ENCODE data around the gene KDM2A. TPM values are rescaled to one million over a fixed set of nuclear protein-coding genes. Genes with fewer than 3 reads are reported as not detected.

Gene KDM2A
- total RNA-seq, 4 donors from 2014 or later, result 33.4 to 84.7 (median 64.8) TPM

GRCh38 chr11:67286621-67287333 is 167.7 kb downstream of the KDM2A start:
- Histone ChIP-seq H3K27me3 (no peaks in the 10 kb centered on the region), H3K27ac (peak overlapping the region; percentile 88 to 98 (median 95)), H3K4me1 (peaks cover 36 to 78% (median 43%) of the 10 kb centered on the region in 3 donors), H3K9me3 (no peaks in the 10 kb centered on the region), H3K4me3 (no peak overlapping the region), H3K36me3 (peaks cover 38 to 72% (median 49%) of the 10 kb centered on the region in 3 donors)
- intact Hi-C loops (cut with DNase I), result no loop called here
- 70 to 100% methylated on average over 1 to 3 of the region's 8 CpGs for WGBS, 2 donors
- no peak for DNase-seq
- peak in 1 of 4 donors; percentile 28 for TF ChIP-seq POLR2A (IDR thresholded peaks at IDR 0.05)
- TF ChIP-seq CTCF (IDR thresholded peaks at IDR 0.05), result no peak

- 65 to 67% methylated on average over 13 to 14 of the region's 14 CpGs for WGBS, 2 donors
- H3K4me1 ChIP-seq, result peaks cover 44 to 82% (median 51%) of the 10 kb centered on the region in 3 donors
- TF ChIP-seq CTCF (IDR thresholded peaks at IDR 0.05) (no peak), POLR2A (IDR thresholded peaks at IDR 0.05) (no peak)
- H3K27me3 ChIP-seq, result no peaks in the 10 kb centered on the region
- intact Hi-C loops (cut with DNase I), result no loop called here
- peaks cover 30 to 72% (median 48%) of the 10 kb centered on the region in 3 donors for H3K36me3 ChIP-seq
- peak overlapping the region in 3 of 4 donors; percentile 73 to 80 (median 73) for H3K4me3 ChIP-seq
- H3K9me3 ChIP-seq, result no peaks in the 10 kb centered on the region
- DNase-seq, result no peak
- H3K27ac ChIP-seq, result peak overlapping the region; percentile 88 to 98 (median 95)
These were observed 168.5 kb downstream of the KDM2A start for GRCh38 chr11:67287355-67288197.

GRCh38 chr11:67288198-67288451 is 169.1 kb downstream of the KDM2A start:
- intact Hi-C loops (cut with DNase I), result no loop called here
- TF ChIP-seq POLR2A (IDR thresholded peaks at IDR 0.05) (no peak), CTCF (IDR thresholded peaks at IDR 0.05) (no peak)
- Histone ChIP-seq H3K36me3 (peaks cover 30 to 68% (median 42%) of the 10 kb centered on the region in 3 donors), H3K4me1 (peaks cover 47 to 82% (median 57%) of the 10 kb centered on the region in 3 donors), H3K27me3 (no peaks in the 10 kb centered on the region), H3K27ac (peak overlapping the region; percentile 88 to 98 (median 95)), H3K4me3 (peak overlapping the region; percentile 48 to 80 (median 73)), H3K9me3 (no peaks in the 10 kb centered on the region)
- DNase-seq, result no peak
- WGBS, 2 donors, result 20 to 33% methylated on average over 1 of the region's 4 CpGs

- peak; percentile 50 for DNase-seq
- H3K4me3 ChIP-seq, result peak overlapping the region; percentile 48 to 80 (median 73)
- WGBS, 2 donors, result 0% methylated on average over 4 to 10 of the region's 87 CpGs
- H3K36me3 ChIP-seq, result peaks cover 29 to 64% (median 37%) of the 10 kb centered on the region in 3 donors
- H3K27ac ChIP-seq, result peak overlapping the region; percentile 88 to 98 (median 95)
- TF ChIP-seq POLR2A (IDR thresholded peaks at IDR 0.05), result peak in 2 of 4 donors; percentile 60 to 75
- peak in 5 of 6 experiments; percentile 49 to 70 (median 62) for TF ChIP-seq CTCF (IDR thresholded peaks at IDR 0.05)
- peaks cover 47 to 82% (median 62%) of the 10 kb centered on the region in 3 donors for H3K4me1 ChIP-seq
- intact Hi-C loops (cut with DNase I), result no loop called here
- no peaks in the 10 kb centered on the region for H3K27me3 ChIP-seq
- no peaks in the 10 kb centered on the region for H3K9me3 ChIP-seq
These were observed 169.6 kb downstream of the KDM2A start for GRCh38 chr11:67288452-67289225.
